B cell (primary cell): ENCODE measurements around the gene PPP2R2D. TPM values are rescaled to one million over a fixed set of nuclear protein-coding genes. Genes with fewer than 3 reads are reported as not detected.

ENCODE experiments used
- ATAC-seq: fragments of 200-7000 bp; cut with Tn5 transposase; one replicate; pipeline ENCODE4 v1.10.0; 2021; ENCODE audit warnings: low read depth, mild to moderate bottlenecking, moderate number of reproducible peaks, moderate library complexity
- CTCF ChIA-PET: fragments of 350-600 bp; sonication (Branson Sonifier 250); formaldehyde crosslinking; loops from one replicate; lab custom pipeline; 2021; ENCODE audit warnings: antibody characterized with exemption, inconsistent platforms; lab: Charles Lee
- POLR2A ChIA-PET: fragments of 350-600 bp; sonication (Branson Sonifier 250); formaldehyde crosslinking; loops from one replicate; lab custom pipeline; 2021; ENCODE audit warnings: antibody characterized with exemption; lab: Charles Lee
- DNase-seq: peaks from one replicate; pipeline ENCODE4 v3.0.0; 2013
- H2AFZ ChIP-seq: 2 replicates; pipeline ENCODE4 v1.6.1; 2012; ENCODE audit warnings: mild to moderate bottlenecking, low read depth, low read length; ENCODE audit not compliant: insufficient read depth, poor library complexity, severe bottlenecking
- H3K27ac ChIP-seq, 2 donors: 1 replicate in 1 of 2; 2 replicates in 1 of 2; pipeline ENCODE4 v1.5.1; 2012 to 2013; ENCODE audit warnings: low read length in 2 of 2, mild to moderate bottlenecking in 2 of 2, moderate library complexity in 1 of 2
- H3K27me3 ChIP-seq, 4 experiments: fragments of 200-600 bp in 1 of 4; sonication (generic) in 1 of 4; replicated peaks in 1 of 4; 1 replicate in 2 of 4; 2 replicates in 2 of 4; pipeline versions ENCODE4 v1.6.1 to v1.7.0; 2013 to 2016; ENCODE audit warnings: low read length in 3 of 4, mild to moderate bottlenecking in 2 of 4, mixed read lengths in 1 of 4, moderate library complexity in 1 of 4; ENCODE audit not compliant: insufficient read depth in 4 of 4, control insufficient read depth in 3 of 4; ENCODE audit errors: control extremely low read depth in 1 of 4
- H3K36me3 ChIP-seq, 2 experiments: replicated peaks in 1 of 2; 1 replicate in 1 of 2; 2 replicates in 1 of 2; pipeline versions ENCODE4 v1.6.1 to v1.7.1; 2013; ENCODE audit warnings: low read length in 1 of 2; ENCODE audit not compliant: insufficient read depth in 2 of 2, control insufficient read depth in 1 of 2; ENCODE audit errors: control extremely low read depth in 1 of 2, extremely low read depth in 1 of 2
- H3K4me1 ChIP-seq, 2 donors: fragments of 200-600 bp in 1 of 2; sonication (generic) in 1 of 2; 1 replicate in 1 of 2; 2 replicates in 1 of 2; pipeline versions ENCODE4 v1.5.1 to v1.6.1; 2013 to 2017; ENCODE audit warnings: low read length in 2 of 2; ENCODE audit not compliant: control insufficient read depth in 2 of 2, insufficient read depth in 2 of 2
- H3K4me2 ChIP-seq: replicated peaks from 2 replicates; pipeline ENCODE3; 2012; ENCODE audit warnings: mild to moderate bottlenecking, low read depth, low read length; ENCODE audit not compliant: poor library complexity, severe bottlenecking
- H3K4me3 ChIP-seq, 5 experiments: fragments of 200-600 bp in 1 of 5; sonication (generic) in 1 of 5; 1 replicate in 3 of 5; 2 replicates in 2 of 5; pipeline versions ENCODE4 v1.5.1 to v1.7.0; 2011 to 2016; ENCODE audit warnings: low read length in 4 of 5, mild to moderate bottlenecking in 4 of 5, low read depth in 2 of 5, control low read depth in 1 of 5, moderate library complexity in 1 of 5; ENCODE audit not compliant: insufficient read depth in 1 of 5; ENCODE audit errors: control extremely low read depth in 1 of 5, extremely low read depth in 1 of 5
- H3K79me2 ChIP-seq: fragments of 200-600 bp; sonication (generic); one replicate; pipeline ENCODE4 v1.6.0; 2016; ENCODE audit warnings: low read length; ENCODE audit not compliant: control insufficient read depth, insufficient read depth
- H3K9ac ChIP-seq: fragments of 200-600 bp; sonication (generic); 2 replicates; pipeline ENCODE4 v1.6.1; 2017; ENCODE audit warnings: mild to moderate bottlenecking, low read length, moderate library complexity
- H3K9me3 ChIP-seq, 3 donors: one replicate each; pipeline versions ENCODE4 v1.6.1 to v1.7.1; 2013; ENCODE audit warnings: low read length in 2 of 3; ENCODE audit not compliant: control insufficient read depth in 2 of 3, insufficient read depth in 1 of 3; ENCODE audit errors: control extremely low read depth in 1 of 3
- H4K20me1 ChIP-seq: 2 replicates; pipeline ENCODE4 v1.6.0; 2012; ENCODE audit warnings: mild to moderate bottlenecking, low read length; ENCODE audit not compliant: insufficient read depth, control insufficient read depth, poor library complexity, severe bottlenecking
- H3K27ac Mint-ChIP-seq: one replicate; pipeline ENCODE4 v1.8.0; 2021; ENCODE audit warnings: mixed read lengths
- H3K27me3 Mint-ChIP-seq: one replicate; pipeline ENCODE4 v1.8.0; 2021; ENCODE audit warnings: mixed read lengths
- H3K4me1 Mint-ChIP-seq: one replicate; pipeline ENCODE4 v1.8.0; 2021; ENCODE audit warnings: mixed read lengths
- H3K4me3 Mint-ChIP-seq: one replicate; pipeline ENCODE4 v1.8.0; 2021; ENCODE audit warnings: mixed read lengths
- H3K9me3 Mint-ChIP-seq: one replicate; pipeline ENCODE4 v1.8.0; 2022; ENCODE audit warnings: mixed read lengths; ENCODE audit not compliant: insufficient read depth
- EZH2 ChIP-seq: IDR thresholded peaks from 2 replicates; pipeline ENCODE4 v1.6.1; 2012; ENCODE audit warnings: borderline replicate concordance, low read depth, mild to moderate bottlenecking, moderate library complexity, low read length; ENCODE audit not compliant: insufficient read depth, poor library complexity, severe bottlenecking
- WGBS: methylation state at CpG from one replicate; pipeline ENCODE4 v1.1.5; 2013; ENCODE audit warnings: missing lambda C conversion rate; ENCODE audit not compliant: insufficient coverage; 5-methylcytosine and 5-hydroxymethylcytosine counted together
- intact Hi-C: fragments of 100-400 bp; cut with micrococcal nuclease; formaldehyde crosslinking; loops from one replicate; pipeline ENCODE4 v1.10.0; 2022
- polyA plus RNA-seq: library from polyadenylated mRNA; depleted of rRNA; stranded (reverse); fragments of >200 nt; gene quantifications from 2 replicates; pipeline ENCODE4 v1.2.3, GENCODE V29; 2012
- total RNA-seq, 2 donors: library from RNA; stranded (reverse); fragments of 120-200 nt in 1 of 2; gene quantifications; 1 replicate in 1 of 2; 2 replicates in 1 of 2; pipeline versions ENCODE4 v1.2.3 to v1.2.4, GENCODE V29; 2013 to 2022
- TF ChIP-seq, protein P1 (sequence below): fragments of 200-600 bp; IDR thresholded peaks from one replicate; pipeline ENCODE4 v1.8.0; 2022; ENCODE audit warnings: antibody characterized with exemption, mild to moderate bottlenecking

Gene PPP2R2D
- total and polyA plus RNA-seq, 2 donors (not counting 1 experiment from before 2014, with no cell fraction given) = 25.8 to 45.6 TPM

DNA sequence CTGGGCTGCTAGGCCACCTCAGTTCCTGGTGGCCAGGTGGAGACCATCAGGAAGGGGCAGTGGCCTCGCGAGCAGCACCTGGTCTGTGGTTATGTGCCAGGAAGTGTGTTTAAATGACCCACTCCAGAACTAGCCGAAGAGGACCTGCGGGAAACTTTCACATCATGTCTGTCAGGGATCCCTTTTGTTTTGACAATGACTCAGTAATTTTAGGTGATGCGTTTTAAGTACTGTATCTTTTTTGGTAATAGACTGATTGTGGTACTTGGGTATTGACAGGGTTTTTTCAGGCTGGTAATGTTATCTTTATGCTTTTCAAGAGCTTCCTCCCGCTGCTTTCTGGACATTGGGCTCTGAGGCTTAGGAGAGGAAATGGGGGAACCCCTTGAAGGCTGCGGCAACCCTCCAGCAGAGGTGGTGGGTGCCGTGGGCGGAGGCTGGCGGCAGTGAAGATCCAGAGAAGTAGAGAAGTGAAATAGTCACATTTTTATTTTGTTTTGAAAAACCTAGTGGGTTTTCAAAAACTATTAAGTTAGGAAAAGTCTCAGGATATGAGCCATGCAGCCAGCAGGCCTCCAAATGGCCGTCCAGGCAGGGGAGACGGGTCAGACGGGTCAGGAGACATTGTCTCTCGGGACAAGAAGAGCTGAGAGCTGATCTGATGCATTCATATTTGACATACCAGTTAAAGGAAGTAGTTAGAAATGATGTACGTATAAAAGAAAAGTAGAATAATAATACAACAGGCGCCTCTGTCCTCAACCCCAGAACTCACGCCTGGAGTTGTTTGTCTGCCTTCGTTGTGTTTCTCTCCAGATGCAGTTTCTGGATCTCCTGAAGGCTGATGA, 27.7 kb downstream of the PPP2R2D start:
- TF ChIP-seq EZH2 = no peak
- TF ChIP-seq, protein P1, sequence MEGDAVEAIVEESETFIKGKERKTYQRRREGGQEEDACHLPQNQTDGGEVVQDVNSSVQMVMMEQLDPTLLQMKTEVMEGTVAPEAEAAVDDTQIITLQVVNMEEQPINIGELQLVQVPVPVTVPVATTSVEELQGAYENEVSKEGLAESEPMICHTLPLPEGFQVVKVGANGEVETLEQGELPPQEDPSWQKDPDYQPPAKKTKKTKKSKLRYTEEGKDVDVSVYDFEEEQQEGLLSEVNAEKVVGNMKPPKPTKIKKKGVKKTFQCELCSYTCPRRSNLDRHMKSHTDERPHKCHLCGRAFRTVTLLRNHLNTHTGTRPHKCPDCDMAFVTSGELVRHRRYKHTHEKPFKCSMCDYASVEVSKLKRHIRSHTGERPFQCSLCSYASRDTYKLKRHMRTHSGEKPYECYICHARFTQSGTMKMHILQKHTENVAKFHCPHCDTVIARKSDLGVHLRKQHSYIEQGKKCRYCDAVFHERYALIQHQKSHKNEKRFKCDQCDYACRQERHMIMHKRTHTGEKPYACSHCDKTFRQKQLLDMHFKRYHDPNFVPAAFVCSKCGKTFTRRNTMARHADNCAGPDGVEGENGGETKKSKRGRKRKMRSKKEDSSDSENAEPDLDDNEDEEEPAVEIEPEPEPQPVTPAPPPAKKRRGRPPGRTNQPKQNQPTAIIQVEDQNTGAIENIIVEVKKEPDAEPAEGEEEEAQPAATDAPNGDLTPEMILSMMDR = no peak
- Mint-ChIP-seq H3K27me3 (no peaks in the 10 kb centered on the region), H3K4me1 (peaks cover 66% of the 10 kb centered on the region), H3K4me3 (peak overlapping the region; percentile 77), H3K27ac (peak overlapping the region; percentile 83), H3K9me3 (peaks cover 4% of the 10 kb centered on the region)
- Histone ChIP-seq H3K4me3 (peak overlapping the region in 1 of 5 experiments; percentile 7), H3K4me2 (peak overlapping the region; percentile 54), H3K27me3 (no peaks in the 10 kb centered on the region), H3K4me1 (peaks cover 19 to 24% of the 10 kb centered on the region in 2 donors), H3K9ac (no peak overlapping the region), H3K36me3 (peaks cover 0 to 4% of the 10 kb centered on the region in 2 experiments), H2AFZ (no peak overlapping the region), H3K27ac (peak overlapping the region; percentile 21 to 67), H4K20me1 (peaks cover 92% of the 10 kb centered on the region), H3K79me2 (peaks cover 92% of the 10 kb centered on the region), H3K9me3 (peaks cover 0 to 18% (median 10%) of the 10 kb centered on the region in 3 donors)
- intact Hi-C loops = no loop called here
- CTCF ChIA-PET = no interaction called here
- POLR2A ChIA-PET = no interaction called here
- DNase-seq (peak; percentile 48), ATAC-seq (peak; percentile 76)
- WGBS = 38% methylated on average over 14 of the region's 18 CpGs
